NCI-H524 treated with DMSO at 0.1 percent for 48 hours (cell line): Measurements from ENCODE around the gene GID8.

ENCODE experiments used
- DNase-seq: peaks from one replicate; lab custom pipeline; 2025; lab: John Stamatoyannopoulos, UW

GID8 gene

GRCh38 chr20:62902926-62903615 lies 34.9 kb upstream of the GID8 start:
- no peak for DNase-seq

DNA sequence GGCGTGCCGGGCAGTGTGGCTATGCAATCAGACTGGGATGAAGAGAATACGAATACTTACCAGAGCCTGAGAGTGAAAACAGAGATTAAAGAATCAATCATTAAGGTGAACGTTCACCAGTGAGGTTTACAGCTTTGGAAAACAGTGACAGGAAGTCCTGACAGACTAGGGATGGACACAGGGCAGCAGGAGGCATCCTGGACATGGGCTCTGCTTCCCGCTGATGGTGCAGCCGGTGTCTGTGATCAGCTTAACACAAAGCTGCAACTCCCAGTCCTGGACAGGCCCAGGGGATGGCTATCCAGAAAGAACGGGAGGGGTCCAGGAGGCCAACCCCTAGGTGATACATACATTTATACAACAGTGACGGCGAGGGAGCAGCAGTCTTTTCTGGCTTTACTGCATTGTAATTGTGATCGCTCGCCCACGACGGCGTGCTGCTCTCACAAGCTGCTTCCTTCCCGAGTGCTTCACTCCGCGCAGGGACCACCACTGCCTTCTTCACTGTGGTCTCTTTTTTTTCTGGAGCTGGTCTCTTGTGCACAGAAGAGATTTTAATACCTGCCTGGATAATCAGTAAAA lies 32.3 kb upstream of the GID8 start:
- DNase-seq: no peak

DNA sequence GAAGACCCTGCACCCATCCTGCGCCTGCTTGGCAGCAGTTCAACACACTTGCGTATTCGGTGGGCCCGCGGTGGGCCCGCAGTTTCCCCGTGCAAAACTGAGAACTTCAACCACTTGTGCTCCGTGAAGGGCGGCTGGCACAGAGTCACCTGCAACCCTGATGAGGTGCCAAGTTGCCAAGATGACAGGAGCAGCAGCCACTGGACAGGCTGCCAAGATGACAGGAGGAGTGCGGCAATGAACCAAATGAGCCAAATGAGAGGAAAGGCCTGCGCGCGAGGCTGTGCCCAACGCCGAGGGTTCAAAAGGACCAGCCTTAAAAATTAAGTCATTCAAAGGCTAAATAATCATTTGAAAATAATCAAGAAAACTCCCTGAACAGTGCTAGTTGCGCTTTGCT lies 31.7 kb upstream of the GID8 start:
- no peak for DNase-seq

DNA sequence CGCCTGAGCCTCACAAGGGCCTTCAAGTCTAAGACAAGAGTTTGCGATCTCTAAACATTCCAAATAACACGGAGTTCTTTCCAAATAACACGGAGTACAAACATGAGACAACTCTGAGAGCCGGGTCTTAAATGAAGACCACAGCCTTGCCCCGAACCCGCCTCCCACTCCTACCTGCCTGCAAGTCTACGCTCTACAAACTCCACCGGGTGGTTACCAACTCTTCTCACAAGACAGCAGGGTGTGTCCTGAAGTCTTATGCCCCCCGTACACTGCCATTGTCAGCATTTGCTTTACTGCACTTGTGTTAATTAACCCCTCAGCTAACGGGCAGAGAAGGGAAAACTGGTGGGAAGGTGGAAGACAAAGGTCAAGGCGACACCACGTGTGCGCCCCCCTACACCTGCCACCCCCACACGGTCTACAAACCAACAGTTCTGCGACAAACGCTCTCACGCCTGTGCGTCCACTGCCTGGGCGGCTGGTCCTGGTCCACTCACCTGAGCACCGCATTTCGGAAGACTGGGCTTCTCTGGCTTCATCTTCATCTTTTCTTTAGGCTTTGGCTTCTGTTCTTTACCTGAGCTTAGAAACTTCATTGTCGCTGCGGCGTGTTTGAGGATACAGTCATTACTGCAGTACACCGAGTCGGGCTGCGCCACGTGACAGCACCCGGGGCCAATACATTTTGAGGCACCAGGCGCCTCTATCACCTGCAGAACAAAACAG lies 31.1 kb upstream of the GID8 start:
- DNase-seq: no peak

DNA sequence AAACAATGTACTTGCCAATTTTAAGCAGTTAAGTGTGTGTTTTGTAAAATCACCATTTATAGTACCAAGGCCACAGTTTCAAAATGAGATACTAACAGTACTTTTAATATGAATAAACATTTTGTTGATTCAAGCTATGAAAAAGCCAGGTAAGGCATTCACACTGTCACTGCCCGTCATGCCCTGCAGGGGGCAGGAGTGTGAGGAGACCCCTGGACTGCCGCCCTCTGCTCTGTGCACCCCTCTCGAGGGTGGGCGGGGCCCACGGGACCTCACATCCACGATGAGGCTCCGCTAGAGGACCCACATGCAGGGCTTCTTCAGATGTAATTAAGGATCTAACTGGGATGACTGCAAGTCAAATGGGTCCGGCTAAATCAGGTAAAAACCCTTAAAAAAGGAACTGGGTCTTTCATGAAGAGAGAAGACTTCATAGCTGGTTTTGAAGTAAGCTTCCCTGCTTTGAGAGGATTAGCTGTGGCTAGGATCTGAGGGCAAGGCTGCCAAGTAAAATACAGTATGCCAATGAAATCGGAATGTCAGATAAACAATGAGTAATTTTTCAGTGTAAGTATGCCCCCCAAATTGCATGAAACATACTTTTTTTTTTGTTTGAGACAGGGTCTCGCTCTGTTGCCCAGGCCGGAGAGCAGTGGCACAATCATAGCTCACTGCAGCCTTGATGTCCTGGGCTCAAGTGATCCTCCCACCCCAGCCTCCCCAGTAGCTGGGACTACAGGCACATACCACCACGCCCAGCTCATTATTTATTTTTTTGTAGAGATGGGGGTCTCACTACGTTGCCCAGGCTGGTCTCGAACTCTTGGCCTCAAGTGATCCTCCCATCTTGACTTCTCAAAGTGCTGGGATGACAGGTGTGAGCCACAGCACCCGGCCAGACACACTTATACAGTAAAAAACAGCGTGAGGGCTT lies 30.3 kb upstream of the GID8 start:
- DNase-seq: no peak

DNA sequence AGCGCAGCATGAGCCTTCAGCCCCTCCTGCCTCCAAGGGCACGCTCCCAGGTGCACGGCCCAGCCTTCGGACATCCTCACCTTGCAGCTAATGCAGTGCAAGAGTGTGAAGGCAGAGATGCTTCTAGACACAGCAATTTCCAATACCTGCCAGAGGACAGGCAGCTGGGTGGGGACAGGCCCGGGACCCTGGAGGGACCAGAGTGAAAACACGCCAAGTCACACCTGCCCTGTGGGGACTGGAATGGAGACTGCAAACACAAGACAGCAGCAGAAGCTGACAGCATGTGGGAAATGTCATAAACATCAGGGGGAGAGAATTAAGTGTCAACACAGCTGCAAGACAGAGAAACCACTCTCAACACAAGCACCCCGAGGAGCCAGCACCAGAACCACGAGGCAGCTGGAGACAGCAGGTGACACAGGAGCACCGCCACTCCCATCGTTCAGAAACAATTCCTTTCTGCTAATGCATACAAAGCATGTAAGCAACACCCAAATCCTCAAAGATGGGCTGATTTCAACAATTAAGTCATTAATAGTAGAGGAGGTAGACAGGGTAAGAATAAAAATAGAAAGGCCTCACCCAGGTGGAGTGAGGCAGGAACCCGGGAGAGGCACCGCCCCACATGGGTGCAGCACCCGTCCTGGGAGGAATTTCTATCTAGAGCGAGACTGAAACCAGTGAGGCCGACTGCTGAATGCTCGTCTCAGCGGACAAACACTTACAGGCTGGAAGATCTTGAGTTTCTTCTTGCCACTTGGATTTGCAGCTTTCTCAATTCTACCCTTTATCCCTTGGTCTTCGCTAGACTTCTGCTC lies 28.8 kb upstream of the GID8 start:
- DNase-seq: no peak

GRCh38 chr20:62910217-62910766 lies 27.7 kb upstream of the GID8 start:
- no peak for DNase-seq

DNA sequence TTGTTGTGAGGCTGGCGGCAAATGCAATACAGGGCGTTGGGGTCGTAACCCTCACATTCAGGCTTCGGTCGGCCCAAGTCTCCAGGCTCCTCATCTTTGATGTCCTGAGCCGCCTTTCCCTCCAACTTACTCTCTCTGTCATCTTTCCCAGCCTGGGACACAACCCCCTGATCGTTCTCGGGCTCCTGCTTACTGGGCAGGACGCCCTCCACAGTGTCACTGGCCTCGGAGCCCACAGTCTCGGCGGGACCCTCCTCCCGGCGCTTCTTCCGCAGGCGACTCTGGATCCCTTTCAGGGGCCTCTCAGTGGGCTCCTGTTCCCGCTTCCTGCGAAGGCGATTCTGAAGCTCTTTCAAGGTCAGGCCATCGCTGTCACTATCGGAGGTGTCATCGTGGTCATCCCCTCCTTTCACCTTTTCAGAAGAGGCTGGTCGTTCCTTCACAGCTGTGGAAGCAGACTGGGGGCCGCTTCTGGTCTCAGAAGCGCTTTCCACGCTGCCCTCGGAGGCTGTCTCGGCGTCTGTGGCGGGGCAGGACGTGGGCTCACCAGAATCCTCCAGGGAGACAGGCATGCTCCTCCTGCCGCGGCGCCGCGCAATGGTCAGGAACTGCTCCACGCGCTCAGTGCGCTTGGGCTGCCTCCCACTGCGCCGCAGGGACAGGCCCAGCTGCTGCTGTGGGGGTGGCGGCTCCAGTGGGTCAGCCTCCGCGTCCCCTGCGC lies 27.0 kb upstream of the GID8 start:
- DNase-seq: no peak

GRCh38 chr20:62911701-62912280 lies 26.2 kb upstream of the GID8 start:
- no peak for DNase-seq

DNA sequence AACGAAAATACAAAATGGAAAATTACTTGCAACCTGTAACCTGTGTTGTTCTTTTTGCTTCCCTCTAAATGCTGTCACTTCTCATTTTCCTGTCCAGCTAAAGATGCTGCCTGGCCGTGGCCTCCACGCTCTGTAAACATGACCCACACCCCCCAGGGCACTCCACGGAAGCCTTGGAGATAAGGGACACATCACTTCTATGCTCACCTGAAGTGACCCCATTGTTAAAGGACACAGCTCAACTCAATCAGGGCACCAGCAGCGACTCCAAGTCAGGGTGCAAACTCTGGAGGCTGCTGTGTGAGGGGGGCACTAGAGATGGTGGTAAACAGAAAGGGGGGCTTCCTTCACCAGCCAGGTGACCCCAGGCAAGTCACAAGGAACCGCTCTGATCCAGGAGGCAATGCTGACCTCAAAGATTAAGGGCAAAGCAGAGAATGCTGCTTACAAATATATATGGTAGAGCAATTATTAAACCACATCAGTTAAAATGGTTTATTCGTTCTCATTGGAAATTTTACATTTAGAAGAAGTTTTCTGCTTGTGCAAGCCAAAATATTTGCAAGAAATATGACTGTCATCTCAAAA lies 24.8 kb upstream of the GID8 start:
- DNase-seq: no peak

GRCh38 chr20:62914436-62914835 lies 23.5 kb upstream of the GID8 start:
- DNase-seq: no peak

DNA sequence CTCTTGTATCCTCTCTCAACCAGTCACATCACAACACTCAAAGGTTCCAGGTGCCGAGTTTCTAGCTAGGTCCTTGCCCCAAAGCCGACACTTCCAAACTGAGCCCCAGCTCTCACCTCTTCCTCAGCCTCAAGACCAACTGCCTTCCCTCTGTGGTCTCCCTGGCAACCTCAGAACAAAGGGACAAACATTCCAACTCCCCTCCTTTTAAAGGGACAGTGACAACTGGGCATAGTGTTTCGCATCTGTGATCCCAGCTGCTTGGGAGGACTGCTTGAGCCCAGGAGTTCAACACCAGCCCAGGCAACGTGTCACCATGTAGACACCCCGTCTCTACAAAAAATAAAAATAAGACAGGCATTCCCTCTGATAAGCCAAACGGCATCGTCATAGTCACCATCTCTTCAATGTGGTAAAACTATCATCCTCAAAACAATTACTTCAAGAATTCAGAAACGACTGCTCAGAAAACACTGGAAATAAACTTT lies 22.9 kb upstream of the GID8 start:
- no peak for DNase-seq

- DNase-seq: no peak
Measured at GRCh38 chr20:62916703-62917476, 21.1 kb upstream of the GID8 start.

DNA sequence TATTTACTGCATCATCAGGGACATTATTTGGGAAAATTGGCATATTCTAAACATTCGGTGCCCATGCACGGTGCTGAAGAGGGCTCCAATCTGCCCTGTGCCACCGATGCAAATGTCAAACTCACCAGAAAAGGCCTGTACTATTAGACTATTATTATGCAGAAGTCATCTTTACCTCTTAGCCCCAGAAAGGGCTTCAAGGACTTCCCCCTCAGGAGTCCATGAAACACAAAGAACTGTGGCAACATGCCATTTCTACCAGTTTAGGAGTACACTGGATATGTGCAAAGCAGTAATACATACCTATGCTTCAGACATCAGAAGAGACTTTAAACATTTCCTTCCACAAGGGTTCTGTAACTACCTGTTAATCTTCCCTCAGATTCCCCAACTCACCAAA lies 20.2 kb upstream of the GID8 start:
- DNase-seq: no peak

DNA sequence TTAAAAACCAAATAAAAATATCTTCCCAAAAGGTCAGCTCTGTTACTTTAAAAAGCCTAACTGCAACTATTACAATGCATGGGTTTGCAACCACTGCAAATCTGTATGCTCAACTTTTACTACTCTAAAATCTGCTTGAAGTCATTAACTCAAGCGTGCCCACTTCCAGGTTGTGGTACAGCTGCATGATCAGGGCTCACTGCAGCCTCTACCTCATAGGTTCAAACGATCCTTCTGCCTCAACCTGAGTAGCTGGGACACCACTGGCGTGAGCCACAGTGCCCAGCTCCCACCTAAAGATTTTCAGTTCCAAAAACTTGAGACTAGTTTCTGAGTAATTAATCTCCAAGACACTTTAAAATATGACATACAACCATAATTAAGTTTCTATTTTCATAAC lies 19.8 kb upstream of the GID8 start:
- DNase-seq: no peak

DNA sequence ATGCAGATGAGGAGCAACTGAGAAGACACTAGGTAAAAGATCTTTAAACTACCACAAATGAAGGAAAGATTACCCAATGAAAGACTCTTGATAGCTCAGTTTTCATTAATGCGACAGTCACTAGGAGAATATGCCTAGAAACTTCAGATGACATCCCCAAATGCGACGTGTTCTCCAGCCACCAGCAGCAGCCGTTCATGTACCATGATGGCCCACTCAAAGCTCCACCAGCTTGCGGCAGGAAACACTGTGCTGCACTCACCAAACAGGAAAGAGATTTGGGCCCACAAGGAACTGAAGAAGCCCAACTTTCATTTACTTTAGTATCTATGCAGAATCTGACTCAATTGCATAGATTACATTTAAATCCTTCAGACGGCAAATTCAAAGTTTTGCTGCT lies 19.1 kb upstream of the GID8 start:
- DNase-seq: no peak

DNA sequence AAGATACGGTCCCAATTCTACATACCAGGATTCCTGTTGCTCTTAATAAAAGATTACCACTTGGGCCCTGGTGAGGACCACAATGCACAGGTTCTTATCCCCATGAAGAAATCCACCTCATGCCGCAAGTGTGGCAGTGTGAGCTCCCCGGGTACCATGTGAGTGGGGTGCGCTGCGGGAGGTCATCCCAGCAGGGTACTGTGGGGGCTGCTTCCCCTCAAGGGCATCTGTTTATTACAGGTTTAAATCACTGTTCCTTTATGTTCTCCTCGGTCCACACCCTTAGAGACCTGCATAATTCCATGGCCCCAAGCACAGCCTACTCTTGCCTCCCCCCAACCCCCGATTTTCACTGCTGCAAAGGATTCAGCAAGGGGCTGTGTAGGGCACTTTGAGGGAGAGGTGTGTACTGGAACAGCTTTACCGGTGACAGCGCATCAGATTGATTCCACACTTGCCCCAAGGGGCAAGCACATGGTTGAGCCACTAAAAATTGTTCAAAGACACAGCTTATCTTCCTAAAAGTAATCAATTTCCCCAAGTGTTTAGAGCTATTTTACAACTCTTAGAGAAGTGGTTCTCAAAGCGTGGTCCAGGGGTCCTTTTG lies 17.8 kb upstream of the GID8 start:
- no peak for DNase-seq

GRCh38 chr20:62921119-62921687 lies 16.7 kb upstream of the GID8 start:
- DNase-seq: no peak
